WTC11 (cell line): ENCODE results near the gene VCAN. TPM values are rescaled to one million over a fixed set of nuclear protein-coding genes. Genes with fewer than 3 reads are reported as not detected.

Source experiments
- ATAC-seq: fragments of 200-7000 bp; cut with Tn5 transposase; 2 replicates; pipeline ENCODE4 v1.10.0; 2021; ENCODE audit warnings: mild to moderate bottlenecking, moderate library complexity
- CTCF ChIA-PET: fragments of 300-600 bp; sonication (Branson Sonifier 250); formaldehyde crosslinking; loops from one replicate; lab custom pipeline; 2021; ENCODE audit warnings: antibody characterized with exemption; lab: Charles Lee
- POLR2A ChIA-PET: fragments of 350-600 bp; sonication (Branson Sonifier 250); formaldehyde crosslinking; loops from one replicate; lab custom pipeline; 2021; ENCODE audit warnings: antibody characterized with exemption; lab: Charles Lee
- DNase-seq: peaks from one replicate; pipeline ENCODE4 v3.0.0; 2021; ENCODE audit warnings: low spot score
- H3K27ac Mint-ChIP-seq: 2 replicates; pipeline ENCODE4 v1.8.0; 2021; ENCODE audit warnings: mixed read lengths
- H3K27me3 Mint-ChIP-seq: 2 replicates; pipeline ENCODE4 v1.8.0; 2021; ENCODE audit warnings: low read depth, mild to moderate bottlenecking, moderate library complexity, mixed read lengths
- H3K36me3 Mint-ChIP-seq: 2 replicates; pipeline ENCODE4 v1.8.0; 2021; ENCODE audit warnings: mixed read lengths
- H3K4me1 Mint-ChIP-seq: 2 replicates; pipeline ENCODE4 v1.8.0; 2022; ENCODE audit warnings: mixed read lengths
- H3K4me3 Mint-ChIP-seq: 2 replicates; pipeline ENCODE4 v1.8.0; 2021; ENCODE audit warnings: mild to moderate bottlenecking, moderate library complexity, mixed read lengths
- H3K9me3 Mint-ChIP-seq: 2 replicates; pipeline ENCODE4 v1.8.0; 2021; ENCODE audit warnings: mixed read lengths
- FOXK1 ChIP-seq: sonication (generic); formaldehyde crosslinking; IDR thresholded peaks from 2 replicates; pipeline ENCODE4 v1.8.0; 2022; ENCODE audit warnings: mild to moderate bottlenecking, moderate library complexity, missing genetic modification reagents
- FOXP1 ChIP-seq: sonication (generic); formaldehyde crosslinking; IDR thresholded peaks from 2 replicates; pipeline ENCODE4 v1.8.0; 2022; ENCODE audit warnings: missing genetic modification reagents, mild to moderate bottlenecking, moderate library complexity, borderline replicate concordance
- FOXP4 ChIP-seq: sonication (generic); formaldehyde crosslinking; IDR thresholded peaks from 2 replicates; pipeline ENCODE4 v1.8.0; 2022; ENCODE audit warnings: mild to moderate bottlenecking, missing genetic modification reagents
- GTF2I ChIP-seq: fragments of 250-450 bp; sonication (Bioruptor Pico); conservative IDR thresholded peaks from 2 replicates; pipeline ENCODE4 v1.4.0; 2021; ENCODE audit warnings: mild to moderate bottlenecking
- NFE2L1 ChIP-seq: sonication (generic); formaldehyde crosslinking; IDR thresholded peaks from 2 replicates; pipeline ENCODE4 v1.8.1; 2023; ENCODE audit warnings: missing genetic modification reagents
- NFYB ChIP-seq: sonication (generic); formaldehyde crosslinking; conservative IDR thresholded peaks from 2 replicates; pipeline ENCODE4 v1.8.0; 2022; ENCODE audit warnings: low read depth, missing genetic modification reagents
- PREB ChIP-seq: sonication (generic); formaldehyde crosslinking; IDR thresholded peaks from 2 replicates; pipeline ENCODE4 v1.8.1; 2022; ENCODE audit warnings: mild to moderate bottlenecking, missing genetic modification reagents, moderate library complexity, borderline replicate concordance
- SP1 ChIP-seq: sonication (generic); formaldehyde crosslinking; conservative IDR thresholded peaks from 2 replicates; pipeline ENCODE4 v1.8.1; 2022; ENCODE audit warnings: missing genetic modification reagents
- TP53 ChIP-seq: sonication (generic); formaldehyde crosslinking; IDR thresholded peaks from 2 replicates; pipeline ENCODE4 v1.8.1; 2023; ENCODE audit warnings: mild to moderate bottlenecking, missing genetic modification reagents
- ZBTB21 ChIP-seq: sonication (generic); formaldehyde crosslinking; IDR thresholded peaks from 2 replicates; pipeline ENCODE4 v1.8.1; 2023; ENCODE audit warnings: mild to moderate bottlenecking, missing genetic modification reagents, borderline replicate concordance
- ZBTB43 ChIP-seq: sonication (generic); formaldehyde crosslinking; IDR thresholded peaks from 2 replicates; pipeline ENCODE4 v1.8.1; 2023; ENCODE audit warnings: mild to moderate bottlenecking, missing genetic modification reagents
- ZNF138 ChIP-seq: sonication (generic); formaldehyde crosslinking; conservative IDR thresholded peaks from 2 replicates; pipeline ENCODE4 v1.8.1; 2022; ENCODE audit warnings: mild to moderate bottlenecking, moderate library complexity, missing genetic modification reagents
- ZNF219 ChIP-seq: sonication (generic); formaldehyde crosslinking; IDR thresholded peaks from 2 replicates; pipeline ENCODE4 v1.8.0; 2023; ENCODE audit warnings: missing genetic modification reagents, mild to moderate bottlenecking, borderline replicate concordance
- ZNF232 ChIP-seq: sonication (generic); formaldehyde crosslinking; IDR thresholded peaks from 2 replicates; pipeline ENCODE4 v1.8.0; 2022; ENCODE audit warnings: mild to moderate bottlenecking, missing genetic modification reagents
- ZNF263 ChIP-seq: sonication (generic); formaldehyde crosslinking; IDR thresholded peaks from 2 replicates; pipeline ENCODE4 v1.8.1; 2022; ENCODE audit warnings: low read depth, mild to moderate bottlenecking, moderate library complexity, missing genetic modification reagents
- ZNF281 ChIP-seq: sonication (generic); formaldehyde crosslinking; IDR thresholded peaks from 2 replicates; pipeline ENCODE4 v1.8.0; 2023; ENCODE audit warnings: mild to moderate bottlenecking, missing genetic modification reagents
- ZNF423 ChIP-seq: fragments of 250-450 bp; sonication (Bioruptor Pico); IDR thresholded peaks from 2 replicates; pipeline ENCODE4 v2.1.2; 2022; ENCODE audit warnings: mild to moderate bottlenecking, moderate library complexity
- ZNF532 ChIP-seq: fragments of 250-450 bp; sonication (Bioruptor Pico); IDR thresholded peaks from 2 replicates; pipeline ENCODE4 v1.9.0; 2021; ENCODE audit warnings: mild to moderate bottlenecking, borderline replicate concordance
- ZNF671 ChIP-seq: fragments of 250-450 bp; sonication (Bioruptor Pico); IDR thresholded peaks from 2 replicates; pipeline ENCODE4 v1.8.0; 2021; ENCODE audit warnings: mild to moderate bottlenecking
- ZSCAN18 ChIP-seq: fragments of 250-450 bp; sonication (Bioruptor Pico); IDR thresholded peaks from 2 replicates; pipeline ENCODE4 v2.1.2; 2022; ENCODE audit warnings: mild to moderate bottlenecking, moderate library complexity
- total RNA-seq: library from RNA; stranded (reverse); gene quantifications from 3 replicates; pipeline ENCODE4 v1.2.3, GENCODE V29; 2021

VCAN gene
- total RNA-seq, 1 experiment from 2014 or later = 276 TPM

GRCh38 chr5:83473346-83474160 lies 2.0 kb downstream of the VCAN start (continued):
- TF ChIP-seq FOXP1 (CRISPR knock-in tag) (peak; percentile 50; the same call in 1 of the 2 replicates), ZNF219 (CRISPR knock-in tag) (0 out of 2 replicates have a peak, but pooled peaks have one; percentile 32), SP1 (peak; percentile 66; the same call in 1 of the 2 replicates), ZNF138 (CRISPR knock-in tag) (0 out of 2 replicates have a peak, but pooled peaks have one; percentile 32), ZNF232 (peak; percentile 57; the same call in 1 of the 2 replicates), NFYB (CRISPR knock-in tag) (no peak), ZSCAN18 (CRISPR knock-in tag) (no peak), ZNF263 (CRISPR knock-in tag) (peak; percentile 67)

GRCh38 chr5:83474161-83474796 lies 2.7 kb downstream of the VCAN start:
- ATAC-seq = peak; percentile 63
- CTCF ChIA-PET = interaction anchor here (0.5 to 1.1 kb wide), 9 partner anchors 10 to 1110 kb away, joined by 3 to 9 read pairs (median 4); partner anchors contain the start of genes TMEM167A and XRCC4
- peak overlapping the region; percentile 85 for H3K4me3 Mint-ChIP-seq
- TF ChIP-seq ZNF281 (CRISPR knock-in tag) (peak; percentile 74; the same call in 1 of the 2 replicates), FOXP4 (CRISPR knock-in tag) (peak; percentile 59; the same call in 1 of the 2 replicates), ZNF671 (CRISPR knock-in tag) (no peak), ZNF423 (peak; percentile 89), PREB (CRISPR knock-in tag) (no peak), FOXK1 (CRISPR knock-in tag) (peak; percentile 73; the same call in 1 of the 2 replicates), ZBTB21 (CRISPR knock-in tag) (peak; percentile 69; the same call in 1 of the 2 replicates), NFE2L1 (CRISPR knock-in tag) (peak; percentile 72), GTF2I (CRISPR knock-in tag) (no peak), ZBTB43 (CRISPR knock-in tag) (peak; percentile 68; the same call in 1 of the 2 replicates), TP53 (peak; percentile 64; the same call in 1 of the 2 replicates), ZNF219 (CRISPR knock-in tag) (peak; percentile 56; the same call in 1 of the 2 replicates), SP1 (peak; percentile 92), ZNF532 (CRISPR knock-in tag) (no peak)

More at GRCh38 chr5:83474161-83474796, 2.7 kb downstream of the VCAN start:
- H3K4me1 Mint-ChIP-seq = peaks cover 49% of the 10 kb centered on the region
- H3K9me3 Mint-ChIP-seq = no peaks in the 10 kb centered on the region
- peaks cover 9% of the 10 kb centered on the region for H3K36me3 Mint-ChIP-seq
- POLR2A ChIA-PET = interaction anchor here (0.9 to 1.4 kb wide), 6 partner anchors 9 to 1163 kb away, joined by 3 to 5 read pairs (median 3); partner anchors contain the start of genes TMEM167A and XRCC4
- H3K27me3 Mint-ChIP-seq = no peaks in the 10 kb centered on the region
- DNase-seq = peak; percentile 89
- peak overlapping the region; percentile 94 for H3K27ac Mint-ChIP-seq
